ENCODE results near the gene RAET1L.

Gene RAET1L

DNA sequence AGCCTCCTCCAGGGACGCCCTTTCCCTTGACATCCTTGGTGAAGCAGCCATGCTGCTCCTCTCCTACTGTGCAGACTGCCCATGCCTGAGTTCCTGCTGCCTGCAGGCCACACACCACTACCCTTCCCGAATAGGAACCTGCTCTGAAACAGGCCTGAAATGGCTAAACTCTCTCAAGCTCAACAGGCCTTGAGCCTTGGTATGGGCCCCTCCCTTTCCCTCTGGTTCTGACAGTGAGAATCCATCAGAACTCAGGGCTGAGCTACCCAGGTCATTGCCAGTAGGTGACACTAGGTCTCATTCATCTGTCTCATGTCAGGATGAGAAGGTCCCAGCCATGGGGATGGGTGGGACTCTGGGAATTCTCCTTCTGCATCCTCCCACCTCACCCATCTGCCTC is 25.7 kb downstream of the RAET1L start:
- H2BK5ac ChIP-seq (ENCODE audit: low read length), result no peak overlapping the region
- H3K36me3 ChIP-seq (replicated peaks in 1 of 2; ENCODE audit: control insufficient read depth in 2 of 2, insufficient read depth in 2 of 2, low read length in 2 of 2), result peaks cover 5 to 22% of the 10 kb centered on the region in 2 donors
- H2BK120ac ChIP-seq (ENCODE audit: low read depth, low read length), result no peak overlapping the region
- H4K91ac ChIP-seq (ENCODE audit: low read depth, low read length, poor library complexity), result no peak overlapping the region
- H3K79me1 ChIP-seq (ENCODE audit: low read depth, low read length), result peaks cover 1% of the 10 kb centered on the region
- H4K8ac ChIP-seq (ENCODE audit: low read depth, low read length), result no peak overlapping the region
- no peak overlapping the region for H2BK15ac ChIP-seq (ENCODE audit: low read length)
- H3K4me1 ChIP-seq (ENCODE audit: control insufficient read depth in 2 of 2, insufficient read depth in 1 of 2, low read depth in 1 of 2, low read length in 2 of 2), result peaks cover 4 to 6% of the 10 kb centered on the region in 2 donors
- DNase-seq (ENCODE audit: low spot score), result no peak
- no peak overlapping the region for H2AFZ ChIP-seq (ENCODE audit: low read length)
- no peak overlapping the region for H3K9ac ChIP-seq (ENCODE audit: low read depth, low read length, poor library complexity)
- no CpG with 5 or more reads among the region's 2 CpGs for WGBS, 2 donors (ENCODE audit: extremely low coverage in 2 of 2, insufficient read length in 2 of 2, insufficient replicate concordance in 1 of 2)
- no peak overlapping the region for H3K4ac ChIP-seq (ENCODE audit: low read length)
- H2BK12ac ChIP-seq (ENCODE audit: low read length), result no peak overlapping the region
- no peak overlapping the region for H3K23ac ChIP-seq (ENCODE audit: low read depth, low read length, poor library complexity)
- no peak overlapping the region for H3K18ac ChIP-seq (ENCODE audit: low read length)
- no peak overlapping the region for H3K27ac ChIP-seq (replicated peaks; ENCODE audit: low read length)
- H3K14ac ChIP-seq (ENCODE audit: low read length), result no peak overlapping the region
- peaks cover 0 to 4% of the 10 kb centered on the region in 2 donors for H3K9me3 ChIP-seq (replicated peaks in 1 of 2; ENCODE audit: control insufficient read depth in 2 of 2, insufficient read depth in 1 of 2, low read depth in 1 of 2, low read length in 2 of 2)
- no peak overlapping the region for H3K4me3 ChIP-seq (ENCODE audit: low read length in 2 of 2)
- no peak overlapping the region for H2AK5ac ChIP-seq (ENCODE audit: low read depth, low read length)
- H3K27me3 ChIP-seq (ENCODE audit: control insufficient read depth in 3 of 3, insufficient read depth in 3 of 3, low read depth in 1 of 3, low read length in 3 of 3), result peaks cover 0 to 9% (median 0%) of the 10 kb centered on the region in 3 experiments
- no peak overlapping the region for H3K4me2 ChIP-seq (ENCODE audit: insufficient read depth, low read length, poor library complexity, severe bottlenecking)

DNA sequence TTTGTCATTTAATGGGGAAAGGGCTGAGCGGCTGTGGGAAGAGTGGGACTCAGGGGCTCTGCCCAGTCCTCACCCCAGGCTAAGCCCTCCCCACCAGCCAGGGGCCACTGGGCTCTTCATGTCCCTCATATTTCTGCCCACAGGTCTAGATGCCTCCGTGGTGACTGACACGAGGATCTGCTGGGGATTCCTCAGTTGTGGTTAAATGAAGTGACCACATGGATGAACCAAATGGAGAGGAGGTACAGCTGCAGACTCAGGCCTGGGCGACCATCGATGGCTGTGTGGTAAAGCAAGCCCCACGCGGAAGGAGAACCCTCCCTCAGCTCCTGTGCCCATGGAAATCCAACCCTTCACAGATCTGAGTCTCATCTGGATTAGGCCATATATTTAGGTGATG is 29.4 kb downstream of the RAET1L start:
- Histone ChIP-seq H3K4ac (ENCODE audit: low read length) (no peak overlapping the region), H3K9ac (ENCODE audit: low read depth, low read length, poor library complexity) (no peak overlapping the region), H2AFZ (ENCODE audit: low read length) (no peak overlapping the region), H3K4me2 (ENCODE audit: insufficient read depth, low read length, poor library complexity, severe bottlenecking) (no peak overlapping the region), H2AK5ac (ENCODE audit: low read depth, low read length) (no peak overlapping the region), H3K14ac (ENCODE audit: low read length) (no peak overlapping the region), H2BK120ac (ENCODE audit: low read depth, low read length) (no peak overlapping the region), H3K79me1 (ENCODE audit: low read depth, low read length) (peaks cover 1% of the 10 kb centered on the region), H3K36me3 (replicated peaks in 1 of 2; ENCODE audit: control insufficient read depth in 2 of 2, insufficient read depth in 2 of 2, low read length in 2 of 2) (peaks cover 3 to 20% of the 10 kb centered on the region in 2 donors), H3K27me3 (ENCODE audit: control insufficient read depth in 3 of 3, insufficient read depth in 3 of 3, low read depth in 1 of 3, low read length in 3 of 3) (peaks cover 7 to 35% (median 24%) of the 10 kb centered on the region in 3 experiments), H3K23ac (ENCODE audit: low read depth, low read length, poor library complexity) (peak overlapping the region; percentile 65), H4K91ac (ENCODE audit: low read depth, low read length, poor library complexity) (no peak overlapping the region), H3K27ac (replicated peaks; ENCODE audit: low read length) (no peak overlapping the region), H2BK15ac (ENCODE audit: low read length) (no peak overlapping the region), H2BK12ac (ENCODE audit: low read length) (no peak overlapping the region), H4K8ac (ENCODE audit: low read depth, low read length) (no peak overlapping the region), H3K9me3 (replicated peaks in 1 of 2; ENCODE audit: control insufficient read depth in 2 of 2, insufficient read depth in 1 of 2, low read depth in 1 of 2, low read length in 2 of 2) (peaks cover 0 to 8% of the 10 kb centered on the region in 2 donors), H3K4me3 (ENCODE audit: low read length in 2 of 2) (no peak overlapping the region), H2BK5ac (ENCODE audit: low read length) (no peak overlapping the region), H3K4me1 (ENCODE audit: control insufficient read depth in 2 of 2, insufficient read depth in 1 of 2, low read depth in 1 of 2, low read length in 2 of 2) (peaks cover 1 to 4% of the 10 kb centered on the region in 2 donors), H3K18ac (ENCODE audit: low read length) (no peak overlapping the region)
- no CpG with 5 or more reads among the region's 7 CpGs for WGBS, 2 donors (ENCODE audit: extremely low coverage in 2 of 2, insufficient read length in 2 of 2, insufficient replicate concordance in 1 of 2)
- DNase-seq (ENCODE audit: low spot score), result no peak

DNA sequence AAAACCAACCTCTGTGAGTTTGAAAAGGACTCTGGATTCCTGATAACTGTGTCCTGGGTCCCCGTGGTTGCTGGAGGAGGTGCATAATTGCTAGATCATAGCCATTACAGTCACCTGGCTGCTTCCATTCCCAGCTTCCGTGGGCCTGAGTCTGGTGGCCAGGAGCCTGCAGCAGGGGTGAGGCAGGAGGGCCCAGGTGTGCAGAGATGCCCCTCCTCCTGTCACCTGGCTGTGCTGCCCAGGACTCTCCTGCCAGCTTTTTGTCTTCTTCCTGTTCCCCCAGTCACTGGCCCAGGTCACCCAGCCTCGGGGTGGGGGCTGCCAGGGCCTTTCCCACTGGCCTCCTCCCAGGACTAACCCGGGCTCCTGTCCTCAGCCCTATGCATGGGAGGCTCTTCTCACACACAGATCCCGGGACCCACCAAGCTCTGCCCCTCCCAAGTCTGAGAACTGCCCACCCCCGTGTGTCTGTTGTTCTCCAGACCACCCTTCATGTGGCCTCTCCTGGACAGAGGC is 30.0 kb downstream of the RAET1L start:
- no CpG with 5 or more reads among the region's 6 CpGs for WGBS, 2 donors (ENCODE audit: extremely low coverage in 2 of 2, insufficient read length in 2 of 2, insufficient replicate concordance in 1 of 2)
- no peak overlapping the region for H2BK120ac ChIP-seq (ENCODE audit: low read depth, low read length)

DNA sequence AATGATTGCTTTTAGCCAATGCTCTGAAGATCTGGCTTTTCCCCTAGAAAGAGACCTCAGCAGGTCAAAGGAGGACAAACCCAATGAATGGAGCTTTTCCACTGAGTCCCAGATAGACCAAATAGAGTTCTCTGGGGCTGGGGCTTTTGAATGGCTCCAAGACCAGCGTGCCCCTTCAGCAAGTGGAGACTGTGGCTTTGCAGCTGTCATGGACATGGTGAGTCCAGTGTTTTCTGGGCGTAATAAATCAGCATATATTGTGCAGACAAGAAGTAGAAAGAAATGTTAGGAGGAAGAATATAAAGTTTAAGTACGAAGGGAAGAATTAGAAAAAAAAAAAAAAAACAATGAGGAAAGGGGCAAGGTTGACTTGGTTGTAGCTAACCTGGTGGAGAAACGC is 33.5 kb downstream of the RAET1L start:
- no peak overlapping the region for H3K4ac ChIP-seq (ENCODE audit: low read length)
- peaks cover 5 to 10% of the 10 kb centered on the region in 2 donors for H3K4me1 ChIP-seq (ENCODE audit: control insufficient read depth in 2 of 2, insufficient read depth in 1 of 2, low read depth in 1 of 2, low read length in 2 of 2)
- H4K8ac ChIP-seq (ENCODE audit: low read depth, low read length), result no peak overlapping the region
- no peak for DNase-seq (ENCODE audit: low spot score)
- no peak overlapping the region for H3K4me3 ChIP-seq (ENCODE audit: low read length in 2 of 2)
- H2AFZ ChIP-seq (ENCODE audit: low read length), result no peak overlapping the region
- peaks cover 1% of the 10 kb centered on the region for H3K79me1 ChIP-seq (ENCODE audit: low read depth, low read length)
- H2BK5ac ChIP-seq (ENCODE audit: low read length), result no peak overlapping the region
- no peak overlapping the region for H2BK15ac ChIP-seq (ENCODE audit: low read length)
- H3K23ac ChIP-seq (ENCODE audit: low read depth, low read length, poor library complexity), result no peak overlapping the region
- no peak overlapping the region for H2BK120ac ChIP-seq (ENCODE audit: low read depth, low read length)
- no peak overlapping the region for H3K4me2 ChIP-seq (ENCODE audit: insufficient read depth, low read length, poor library complexity, severe bottlenecking)
- no peak overlapping the region for H3K18ac ChIP-seq (ENCODE audit: low read length)
- H3K36me3 ChIP-seq (replicated peaks in 1 of 2; ENCODE audit: control insufficient read depth in 2 of 2, insufficient read depth in 2 of 2, low read length in 2 of 2), result no peaks in the 10 kb centered on the region
- H3K14ac ChIP-seq (ENCODE audit: low read length), result no peak overlapping the region
- no peak overlapping the region for H2BK12ac ChIP-seq (ENCODE audit: low read length)
- H3K27me3 ChIP-seq (ENCODE audit: control insufficient read depth in 3 of 3, insufficient read depth in 3 of 3, low read depth in 1 of 3, low read length in 3 of 3), result peaks cover 33 to 76% (median 61%) of the 10 kb centered on the region in 3 experiments
- H3K27ac ChIP-seq (replicated peaks; ENCODE audit: low read length), result no peak overlapping the region
- peaks cover 11 to 26% of the 10 kb centered on the region in 2 donors for H3K9me3 ChIP-seq (replicated peaks in 1 of 2; ENCODE audit: control insufficient read depth in 2 of 2, insufficient read depth in 1 of 2, low read depth in 1 of 2, low read length in 2 of 2)
- 100% methylated on average over 1 of the region's 4 CpGs for WGBS, 2 donors (ENCODE audit: extremely low coverage in 2 of 2, insufficient read length in 2 of 2, insufficient replicate concordance in 1 of 2)
- H4K91ac ChIP-seq (ENCODE audit: low read depth, low read length, poor library complexity), result no peak overlapping the region
- H3K9ac ChIP-seq (ENCODE audit: low read depth, low read length, poor library complexity), result no peak overlapping the region
- H2AK5ac ChIP-seq (ENCODE audit: low read depth, low read length), result no peak overlapping the region

More for the DNA sequence above, 30.0 kb downstream of the RAET1L start:
- Histone ChIP-seq H2BK12ac (ENCODE audit: low read length) (no peak overlapping the region), H3K4me1 (ENCODE audit: control insufficient read depth in 2 of 2, insufficient read depth in 1 of 2, low read depth in 1 of 2, low read length in 2 of 2) (peaks cover 5 to 6% of the 10 kb centered on the region in 2 donors), H4K8ac (ENCODE audit: low read depth, low read length) (no peak overlapping the region), H2AK5ac (ENCODE audit: low read depth, low read length) (no peak overlapping the region), H3K4me3 (ENCODE audit: low read length in 2 of 2) (no peak overlapping the region), H3K4me2 (ENCODE audit: insufficient read depth, low read length, poor library complexity, severe bottlenecking) (no peak overlapping the region), H2BK15ac (ENCODE audit: low read length) (no peak overlapping the region), H3K23ac (ENCODE audit: low read depth, low read length, poor library complexity) (peak overlapping the region; percentile 65), H3K9me3 (replicated peaks in 1 of 2; ENCODE audit: control insufficient read depth in 2 of 2, insufficient read depth in 1 of 2, low read depth in 1 of 2, low read length in 2 of 2) (peaks cover 0 to 8% of the 10 kb centered on the region in 2 donors), H3K27me3 (ENCODE audit: control insufficient read depth in 3 of 3, insufficient read depth in 3 of 3, low read depth in 1 of 3, low read length in 3 of 3) (peaks cover 13 to 42% (median 31%) of the 10 kb centered on the region in 3 experiments), H3K18ac (ENCODE audit: low read length) (no peak overlapping the region), H2AFZ (ENCODE audit: low read length) (no peak overlapping the region), H3K79me1 (ENCODE audit: low read depth, low read length) (peaks cover 1% of the 10 kb centered on the region), H4K91ac (ENCODE audit: low read depth, low read length, poor library complexity) (no peak overlapping the region), H3K4ac (ENCODE audit: low read length) (no peak overlapping the region), H2BK5ac (ENCODE audit: low read length) (no peak overlapping the region), H3K36me3 (replicated peaks in 1 of 2; ENCODE audit: control insufficient read depth in 2 of 2, insufficient read depth in 2 of 2, low read length in 2 of 2) (peaks cover 3 to 13% of the 10 kb centered on the region in 2 donors), H3K14ac (ENCODE audit: low read length) (no peak overlapping the region), H3K9ac (ENCODE audit: low read depth, low read length, poor library complexity) (no peak overlapping the region), H3K27ac (replicated peaks; ENCODE audit: low read length) (no peak overlapping the region)
- no peak for DNase-seq (ENCODE audit: low spot score)
